ENCODE results near the gene CABLES2. TPM values are rescaled to one million over a fixed set of nuclear protein-coding genes. Genes with fewer than 3 reads are reported as not detected.

Gene CABLES2
- total RNA-seq, 1 experiment from 2014 or later, result 7.5 TPM

DNA sequence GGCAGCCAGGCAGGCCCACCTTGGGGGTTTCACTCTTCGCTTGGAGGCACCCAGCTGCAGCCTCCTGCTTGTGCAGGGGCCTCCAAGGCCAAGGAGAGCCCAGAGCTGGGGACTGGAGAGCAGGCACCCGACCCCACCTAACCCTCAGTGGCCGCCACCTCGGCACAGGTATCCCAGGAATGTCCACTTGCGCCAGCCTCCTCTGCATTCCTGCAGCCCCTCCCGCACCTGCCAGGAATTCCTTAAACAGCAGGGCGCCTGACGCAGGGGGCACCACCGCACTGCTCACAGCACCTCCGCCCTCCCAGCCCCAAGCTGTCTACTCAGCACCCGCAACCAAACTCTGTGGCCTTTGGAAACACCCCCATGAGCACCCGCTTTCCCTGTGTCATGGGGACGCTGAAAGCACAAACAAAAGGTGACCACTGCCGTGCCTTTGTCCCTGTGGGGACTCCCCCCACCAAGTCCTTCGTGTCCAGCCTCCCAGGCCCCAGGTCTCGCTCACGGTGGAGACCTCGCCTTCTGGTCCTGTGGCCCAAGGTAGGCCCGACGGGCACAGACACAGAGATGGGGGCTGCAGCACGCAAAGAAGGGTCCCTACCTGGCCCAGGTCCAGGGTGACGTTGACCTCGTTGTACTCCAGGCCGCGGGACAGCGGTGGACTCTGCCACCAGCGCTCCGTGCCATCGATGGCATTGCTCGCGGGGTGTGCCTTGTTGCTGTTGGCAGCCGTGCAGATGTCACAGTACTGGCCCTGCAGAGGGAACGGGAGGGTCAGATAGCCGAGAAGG lies 45.1 kb downstream of the CABLES2 start (continued):
- 0 out of 2 replicates have a peak, but pooled peaks have one; percentile 57 for TF ChIP-seq ZNF671 (CRISPR knock-in tag; IDR thresholded peaks at IDR 0.05)
- no peak for TF ChIP-seq ETV6 (CRISPR knock-in tag; IDR thresholded peaks at IDR 0.05)
- TF ChIP-seq, protein P1, sequence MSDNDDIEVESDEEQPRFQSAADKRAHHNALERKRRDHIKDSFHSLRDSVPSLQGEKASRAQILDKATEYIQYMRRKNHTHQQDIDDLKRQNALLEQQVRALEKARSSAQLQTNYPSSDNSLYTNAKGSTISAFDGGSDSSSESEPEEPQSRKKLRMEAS (CRISPR knock-in tag; IDR thresholded peaks at IDR 0.05), result 0 out of 2 replicates have a peak, but pooled peaks have one; percentile 23
- TF ChIP-seq, protein P2, sequence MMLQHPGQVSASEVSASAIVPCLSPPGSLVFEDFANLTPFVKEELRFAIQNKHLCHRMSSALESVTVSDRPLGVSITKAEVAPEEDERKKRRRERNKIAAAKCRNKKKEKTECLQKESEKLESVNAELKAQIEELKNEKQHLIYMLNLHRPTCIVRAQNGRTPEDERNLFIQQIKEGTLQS (CRISPR knock-in tag; conservative IDR thresholded peaks at IDR 0.05), result no peak
- TF ChIP-seq SP1 (CRISPR knock-in tag; conservative IDR thresholded peaks at IDR 0.05), result peak; percentile 67; the same call in 1 of the 2 replicates

DNA sequence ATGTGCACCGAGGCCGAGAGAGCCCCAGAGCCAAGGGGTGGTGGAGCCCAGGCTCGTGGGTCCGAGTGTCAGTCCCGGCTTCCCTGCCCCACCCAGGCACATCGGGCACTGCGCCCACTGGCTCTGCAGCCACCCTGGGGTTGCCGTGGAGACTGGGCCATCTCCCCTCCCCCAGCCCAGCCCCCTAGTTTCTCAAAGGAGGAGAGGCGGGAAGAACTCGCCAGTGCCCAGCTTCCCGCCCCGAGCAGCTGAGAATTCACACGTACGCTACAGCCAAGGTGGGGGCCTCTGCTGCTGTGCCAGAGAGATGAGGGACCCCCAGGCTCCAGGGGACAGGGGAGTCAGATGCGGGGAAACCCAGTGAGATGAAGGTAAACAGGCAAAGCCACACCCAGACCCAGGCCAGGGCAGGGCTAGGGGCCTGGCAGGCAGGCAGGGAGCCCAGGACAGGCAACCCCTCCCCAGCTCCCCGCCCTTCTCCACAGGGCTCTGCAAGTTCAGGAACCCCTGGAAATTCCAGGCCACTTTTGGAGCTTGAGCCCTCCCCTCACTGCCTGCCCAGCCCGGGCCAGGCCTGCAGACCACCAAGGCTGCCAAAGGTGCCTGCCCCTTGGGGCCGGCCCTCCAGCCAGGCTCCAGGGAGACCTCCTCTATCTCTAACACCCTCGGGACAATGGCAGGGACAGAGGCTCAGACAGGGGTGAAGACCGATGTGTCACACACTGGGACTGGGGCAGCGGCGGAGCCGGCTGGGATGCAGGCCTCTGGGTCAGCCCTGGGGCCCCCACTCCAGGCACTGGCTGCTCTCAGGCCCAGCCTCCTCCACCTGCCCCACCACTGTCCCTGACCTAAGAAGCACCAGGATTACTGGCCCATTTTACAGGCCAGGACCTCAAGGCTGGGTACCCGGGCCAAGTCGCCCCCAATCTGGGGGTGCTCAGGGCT lies 46.0 kb downstream of the CABLES2 start:
- H3K27ac Mint-ChIP-seq, result peak overlapping the region; percentile 98
- ATAC-seq (peak; percentile 6), DNase-seq (ENCODE audit: low spot score) (peak; percentile 43)
- no peaks in the 10 kb centered on the region for H3K27me3 Mint-ChIP-seq (ENCODE audit: low read depth)
- ChIA-PET CTCF (interaction anchor here (0.8 to 9.1 kb wide), 4 partner anchors 15 to 204 kb away, joined by 3 to 137 read pairs (median 4); no protein-coding TSS in a partner anchor), POLR2A (interaction anchor here (0.6 to 2.6 kb wide), 5 partner anchors 14 to 1486 kb away, joined by 3 to 8 read pairs (median 4); partner anchors contain the start of gene RPS21)
- TF ChIP-seq, protein P3, sequence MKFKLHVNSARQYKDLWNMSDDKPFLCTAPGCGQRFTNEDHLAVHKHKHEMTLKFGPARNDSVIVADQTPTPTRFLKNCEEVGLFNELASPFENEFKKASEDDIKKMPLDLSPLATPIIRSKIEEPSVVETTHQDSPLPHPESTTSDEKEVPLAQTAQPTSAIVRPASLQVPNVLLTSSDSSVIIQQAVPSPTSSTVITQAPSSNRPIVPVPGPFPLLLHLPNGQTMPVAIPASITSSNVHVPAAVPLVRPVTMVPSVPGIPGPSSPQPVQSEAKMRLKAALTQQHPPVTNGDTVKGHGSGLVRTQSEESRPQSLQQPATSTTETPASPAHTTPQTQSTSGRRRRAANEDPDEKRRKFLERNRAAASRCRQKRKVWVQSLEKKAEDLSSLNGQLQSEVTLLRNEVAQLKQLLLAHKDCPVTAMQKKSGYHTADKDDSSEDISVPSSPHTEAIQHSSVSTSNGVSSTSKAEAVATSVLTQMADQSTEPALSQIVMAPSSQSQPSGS (CRISPR knock-in tag; IDR thresholded peaks at IDR 0.05; ENCODE audit: borderline replicate concordance, low read depth), result no peak
- TF ChIP-seq ZNF121 (CRISPR knock-in tag; IDR thresholded peaks at IDR 0.05), result no peak
- TF ChIP-seq, protein P4, sequence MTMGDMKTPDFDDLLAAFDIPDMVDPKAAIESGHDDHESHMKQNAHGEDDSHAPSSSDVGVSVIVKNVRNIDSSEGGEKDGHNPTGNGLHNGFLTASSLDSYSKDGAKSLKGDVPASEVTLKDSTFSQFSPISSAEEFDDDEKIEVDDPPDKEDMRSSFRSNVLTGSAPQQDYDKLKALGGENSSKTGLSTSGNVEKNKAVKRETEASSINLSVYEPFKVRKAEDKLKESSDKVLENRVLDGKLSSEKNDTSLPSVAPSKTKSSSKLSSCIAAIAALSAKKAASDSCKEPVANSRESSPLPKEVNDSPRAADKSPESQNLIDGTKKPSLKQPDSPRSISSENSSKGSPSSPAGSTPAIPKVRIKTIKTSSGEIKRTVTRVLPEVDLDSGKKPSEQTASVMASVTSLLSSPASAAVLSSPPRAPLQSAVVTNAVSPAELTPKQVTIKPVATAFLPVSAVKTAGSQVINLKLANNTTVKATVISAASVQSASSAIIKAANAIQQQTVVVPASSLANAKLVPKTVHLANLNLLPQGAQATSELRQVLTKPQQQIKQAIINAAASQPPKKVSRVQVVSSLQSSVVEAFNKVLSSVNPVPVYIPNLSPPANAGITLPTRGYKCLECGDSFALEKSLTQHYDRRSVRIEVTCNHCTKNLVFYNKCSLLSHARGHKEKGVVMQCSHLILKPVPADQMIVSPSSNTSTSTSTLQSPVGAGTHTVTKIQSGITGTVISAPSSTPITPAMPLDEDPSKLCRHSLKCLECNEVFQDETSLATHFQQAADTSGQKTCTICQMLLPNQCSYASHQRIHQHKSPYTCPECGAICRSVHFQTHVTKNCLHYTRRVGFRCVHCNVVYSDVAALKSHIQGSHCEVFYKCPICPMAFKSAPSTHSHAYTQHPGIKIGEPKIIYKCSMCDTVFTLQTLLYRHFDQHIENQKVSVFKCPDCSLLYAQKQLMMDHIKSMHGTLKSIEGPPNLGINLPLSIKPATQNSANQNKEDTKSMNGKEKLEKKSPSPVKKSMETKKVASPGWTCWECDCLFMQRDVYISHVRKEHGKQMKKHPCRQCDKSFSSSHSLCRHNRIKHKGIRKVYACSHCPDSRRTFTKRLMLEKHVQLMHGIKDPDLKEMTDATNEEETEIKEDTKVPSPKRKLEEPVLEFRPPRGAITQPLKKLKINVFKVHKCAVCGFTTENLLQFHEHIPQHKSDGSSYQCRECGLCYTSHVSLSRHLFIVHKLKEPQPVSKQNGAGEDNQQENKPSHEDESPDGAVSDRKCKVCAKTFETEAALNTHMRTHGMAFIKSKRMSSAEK (CRISPR knock-in tag; IDR thresholded peaks at IDR 0.05; ENCODE audit: borderline replicate concordance), result peak; percentile 63; the same call in 1 of the 2 replicates
- peak; percentile 88 for TF ChIP-seq GTF2I (CRISPR knock-in tag; conservative IDR thresholded peaks at IDR 0.05)
- peaks cover 47% of the 10 kb centered on the region for H3K4me1 Mint-ChIP-seq
- no peak overlapping the region for H3K4me3 Mint-ChIP-seq
- no peaks in the 10 kb centered on the region for H3K36me3 Mint-ChIP-seq
- H3K9me3 Mint-ChIP-seq, result no peaks in the 10 kb centered on the region

DNA sequence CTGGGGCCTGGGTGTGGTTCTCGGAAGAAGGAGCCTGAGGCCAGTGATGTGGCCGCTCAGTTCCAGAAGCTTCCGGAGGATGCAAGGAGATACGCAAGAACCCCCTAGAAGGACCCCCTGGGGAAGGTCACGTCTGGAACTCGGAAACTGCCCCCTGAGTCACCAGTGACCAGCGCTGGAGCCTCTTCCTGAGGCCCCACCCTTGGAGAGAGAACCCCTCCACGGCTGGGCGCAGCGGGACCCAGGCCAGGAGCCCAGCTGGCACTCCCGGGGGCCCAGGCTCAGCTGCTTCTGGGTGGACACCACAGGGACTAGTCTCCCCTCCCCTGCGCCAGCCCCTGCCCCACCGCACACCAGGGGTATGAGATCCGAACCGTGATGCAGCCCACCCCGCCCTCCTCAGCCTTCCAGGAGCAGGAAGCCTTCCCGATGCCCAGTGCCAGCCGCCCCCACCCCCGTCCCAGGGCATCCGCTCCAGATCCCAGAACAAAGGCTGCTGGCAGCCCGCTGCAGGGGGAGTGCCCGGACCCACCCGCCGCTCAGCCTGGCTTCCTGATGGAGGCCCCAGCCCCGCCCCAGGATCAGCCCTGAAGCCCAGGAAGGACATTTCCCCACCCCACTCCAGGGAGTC lies 47.5 kb downstream of the CABLES2 start:
- Mint-ChIP-seq H3K27ac (no peak overlapping the region), H3K27me3 (ENCODE audit: low read depth) (no peaks in the 10 kb centered on the region), H3K4me3 (no peak overlapping the region), H3K9me3 (no peaks in the 10 kb centered on the region), H3K36me3 (no peaks in the 10 kb centered on the region), H3K4me1 (peaks cover 42% of the 10 kb centered on the region)
- POLR2A ChIA-PET, result interaction anchor here (4.4 kb wide), 1 partner anchor 8 kb away, joined by 21 read pairs; the partner anchor contains the start of gene LAMA5
- CTCF ChIA-PET, result no interaction called here
- peak; percentile 11 for DNase-seq (ENCODE audit: low spot score)
- no peak for ATAC-seq
- TF ChIP-seq JAZF1 (CRISPR knock-in tag; IDR thresholded peaks at IDR 0.05) (no peak), PRRX2 (CRISPR knock-in tag; IDR thresholded peaks at IDR 0.05) (no peak), EMX1 (CRISPR knock-in tag; IDR thresholded peaks at IDR 0.05) (no peak)
- TF ChIP-seq, protein P5, sequence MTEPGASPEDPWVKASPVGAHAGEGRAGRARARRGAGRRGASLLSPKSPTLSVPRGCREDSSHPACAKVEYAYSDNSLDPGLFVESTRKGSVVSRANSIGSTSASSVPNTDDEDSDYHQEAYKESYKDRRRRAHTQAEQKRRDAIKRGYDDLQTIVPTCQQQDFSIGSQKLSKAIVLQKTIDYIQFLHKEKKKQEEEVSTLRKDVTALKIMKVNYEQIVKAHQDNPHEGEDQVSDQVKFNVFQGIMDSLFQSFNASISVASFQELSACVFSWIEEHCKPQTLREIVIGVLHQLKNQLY (CRISPR knock-in tag; IDR thresholded peaks at IDR 0.05), result no peak
- TF ChIP-seq, protein P3 (CRISPR knock-in tag; IDR thresholded peaks at IDR 0.05; ENCODE audit: borderline replicate concordance, low read depth), result no peak
- TF ChIP-seq, protein P6, sequence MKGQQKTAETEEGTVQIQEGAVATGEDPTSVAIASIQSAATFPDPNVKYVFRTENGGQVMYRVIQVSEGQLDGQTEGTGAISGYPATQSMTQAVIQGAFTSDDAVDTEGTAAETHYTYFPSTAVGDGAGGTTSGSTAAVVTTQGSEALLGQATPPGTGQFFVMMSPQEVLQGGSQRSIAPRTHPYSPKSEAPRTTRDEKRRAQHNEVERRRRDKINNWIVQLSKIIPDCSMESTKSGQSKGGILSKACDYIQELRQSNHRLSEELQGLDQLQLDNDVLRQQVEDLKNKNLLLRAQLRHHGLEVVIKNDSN (CRISPR knock-in tag; IDR thresholded peaks at IDR 0.05), result no peak
- TF ChIP-seq, protein P7, sequence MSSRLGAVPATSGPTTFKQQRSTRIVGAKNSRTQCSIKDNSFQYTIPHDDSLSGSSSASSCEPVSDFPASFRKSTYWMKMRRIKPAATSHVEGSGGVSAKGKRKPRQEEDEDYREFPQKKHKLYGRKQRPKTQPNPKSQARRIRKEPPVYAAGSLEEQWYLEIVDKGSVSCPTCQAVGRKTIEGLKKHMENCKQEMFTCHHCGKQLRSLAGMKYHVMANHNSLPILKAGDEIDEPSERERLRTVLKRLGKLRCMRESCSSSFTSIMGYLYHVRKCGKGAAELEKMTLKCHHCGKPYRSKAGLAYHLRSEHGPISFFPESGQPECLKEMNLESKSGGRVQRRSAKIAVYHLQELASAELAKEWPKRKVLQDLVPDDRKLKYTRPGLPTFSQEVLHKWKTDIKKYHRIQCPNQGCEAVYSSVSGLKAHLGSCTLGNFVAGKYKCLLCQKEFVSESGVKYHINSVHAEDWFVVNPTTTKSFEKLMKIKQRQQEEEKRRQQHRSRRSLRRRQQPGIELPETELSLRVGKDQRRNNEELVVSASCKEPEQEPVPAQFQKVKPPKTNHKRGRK (CRISPR knock-in tag; IDR thresholded peaks at IDR 0.05; ENCODE audit: borderline replicate concordance), result no peak
